ENCODE results near the gene NPIPB2.

- TF ChIP-seq CTCF (IDR thresholded peaks at IDR 0.05) (no peak), POLR2AphosphoS5 (IDR thresholded peaks at IDR 0.05) (no peak), POLR2A (IDR thresholded peaks at IDR 0.05) (no peak)
Measured at GRCh38 chr16:11966173-11966572, 24.3 kb upstream of the NPIPB2 start.
